Measurements from ENCODE around the gene SNAP91.

DNA sequence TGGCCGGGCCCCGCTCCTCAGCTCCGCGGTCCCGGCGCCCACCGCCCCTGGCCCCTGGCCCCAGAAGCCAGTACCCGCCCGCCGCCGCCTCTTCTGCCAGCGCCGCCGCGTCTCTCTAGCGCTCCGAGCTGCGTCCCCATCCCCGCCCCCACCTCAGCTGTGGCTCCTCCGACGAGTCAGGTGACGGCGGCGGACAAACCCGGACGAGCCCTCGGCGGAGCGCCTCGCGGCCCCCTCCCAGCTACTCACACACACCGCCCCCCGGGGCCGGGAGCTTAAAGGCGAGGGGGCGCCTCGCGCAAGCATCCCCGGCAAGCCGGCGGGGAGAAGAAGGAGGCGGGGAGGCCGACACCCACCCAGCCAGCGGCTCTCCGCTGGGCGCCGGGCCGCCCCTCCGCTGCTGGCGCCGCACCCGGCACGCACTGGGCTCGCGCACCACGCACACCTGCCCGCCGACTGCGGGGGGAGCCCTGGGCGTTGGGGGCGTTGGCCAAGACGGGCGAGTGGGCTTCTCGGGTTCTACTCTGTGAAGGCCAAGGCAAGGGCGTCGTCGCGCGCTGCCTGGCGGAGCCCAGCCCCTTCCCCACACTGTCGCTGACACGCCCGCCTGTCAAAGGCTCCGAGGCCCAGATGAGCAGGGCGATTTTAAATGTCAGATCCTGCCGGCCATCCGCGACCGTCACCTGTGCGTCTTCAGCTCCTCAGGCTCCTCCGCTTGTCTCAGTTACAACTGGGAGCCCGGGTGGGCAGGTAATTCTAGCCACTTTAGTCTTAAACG, at the start of gene SNAP91:
- TF ChIP-seq, protein P1, sequence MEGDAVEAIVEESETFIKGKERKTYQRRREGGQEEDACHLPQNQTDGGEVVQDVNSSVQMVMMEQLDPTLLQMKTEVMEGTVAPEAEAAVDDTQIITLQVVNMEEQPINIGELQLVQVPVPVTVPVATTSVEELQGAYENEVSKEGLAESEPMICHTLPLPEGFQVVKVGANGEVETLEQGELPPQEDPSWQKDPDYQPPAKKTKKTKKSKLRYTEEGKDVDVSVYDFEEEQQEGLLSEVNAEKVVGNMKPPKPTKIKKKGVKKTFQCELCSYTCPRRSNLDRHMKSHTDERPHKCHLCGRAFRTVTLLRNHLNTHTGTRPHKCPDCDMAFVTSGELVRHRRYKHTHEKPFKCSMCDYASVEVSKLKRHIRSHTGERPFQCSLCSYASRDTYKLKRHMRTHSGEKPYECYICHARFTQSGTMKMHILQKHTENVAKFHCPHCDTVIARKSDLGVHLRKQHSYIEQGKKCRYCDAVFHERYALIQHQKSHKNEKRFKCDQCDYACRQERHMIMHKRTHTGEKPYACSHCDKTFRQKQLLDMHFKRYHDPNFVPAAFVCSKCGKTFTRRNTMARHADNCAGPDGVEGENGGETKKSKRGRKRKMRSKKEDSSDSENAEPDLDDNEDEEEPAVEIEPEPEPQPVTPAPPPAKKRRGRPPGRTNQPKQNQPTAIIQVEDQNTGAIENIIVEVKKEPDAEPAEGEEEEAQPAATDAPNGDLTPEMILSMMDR (IDR thresholded peaks at IDR 0.05): no peak
- no peak for TF ChIP-seq POLR2A (IDR thresholded peaks at IDR 0.05)

Measured in right lobe of liver (tissue), 4 donors.